Astrocyte (in vitro differentiated cells and primary cell): ENCODE data around the gene MIA3.

ENCODE experiments used
- EZH2 ChIP-seq: IDR thresholded peaks from 2 replicates; pipeline ENCODE4 v1.6.1; 2012; ENCODE audit warnings: mild to moderate bottlenecking, low read length, inconsistent platforms; ENCODE audit not compliant: insufficient read depth
- TF ChIP-seq, protein P1 (sequence below): IDR thresholded peaks from 2 replicates; pipeline ENCODE4 v1.5.1; 2011; ENCODE audit warnings: low read depth, mild to moderate bottlenecking, inconsistent platforms, low read length, moderate library complexity; ENCODE audit not compliant: insufficient read depth

DNA sequence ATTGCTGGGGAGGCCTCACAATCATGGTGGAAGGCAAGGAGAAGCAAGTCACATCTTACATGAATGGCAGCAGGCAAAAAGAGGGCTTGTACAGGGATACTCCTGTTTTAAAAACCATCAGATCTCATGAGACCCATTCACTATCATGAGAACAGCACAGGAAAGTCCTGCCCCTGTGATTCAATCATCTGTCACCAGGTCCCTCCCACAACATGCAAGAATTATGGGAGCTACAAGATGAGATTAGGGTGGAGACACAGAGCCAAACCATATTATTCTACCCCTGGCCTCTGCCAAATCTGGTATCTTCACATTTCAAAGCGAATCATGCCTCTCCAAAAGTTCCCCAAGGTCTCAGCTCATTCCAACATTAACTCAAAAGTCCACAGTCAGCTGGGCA lies 11.1 kb upstream of the MIA3 start:
- TF ChIP-seq, protein P1, sequence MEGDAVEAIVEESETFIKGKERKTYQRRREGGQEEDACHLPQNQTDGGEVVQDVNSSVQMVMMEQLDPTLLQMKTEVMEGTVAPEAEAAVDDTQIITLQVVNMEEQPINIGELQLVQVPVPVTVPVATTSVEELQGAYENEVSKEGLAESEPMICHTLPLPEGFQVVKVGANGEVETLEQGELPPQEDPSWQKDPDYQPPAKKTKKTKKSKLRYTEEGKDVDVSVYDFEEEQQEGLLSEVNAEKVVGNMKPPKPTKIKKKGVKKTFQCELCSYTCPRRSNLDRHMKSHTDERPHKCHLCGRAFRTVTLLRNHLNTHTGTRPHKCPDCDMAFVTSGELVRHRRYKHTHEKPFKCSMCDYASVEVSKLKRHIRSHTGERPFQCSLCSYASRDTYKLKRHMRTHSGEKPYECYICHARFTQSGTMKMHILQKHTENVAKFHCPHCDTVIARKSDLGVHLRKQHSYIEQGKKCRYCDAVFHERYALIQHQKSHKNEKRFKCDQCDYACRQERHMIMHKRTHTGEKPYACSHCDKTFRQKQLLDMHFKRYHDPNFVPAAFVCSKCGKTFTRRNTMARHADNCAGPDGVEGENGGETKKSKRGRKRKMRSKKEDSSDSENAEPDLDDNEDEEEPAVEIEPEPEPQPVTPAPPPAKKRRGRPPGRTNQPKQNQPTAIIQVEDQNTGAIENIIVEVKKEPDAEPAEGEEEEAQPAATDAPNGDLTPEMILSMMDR: no peak
- TF ChIP-seq EZH2: no peak
